T47D (cell line): Measurements from ENCODE around the gene CGB2.
"Not testable (repeated sequence)": the region's sequence is repeated elsewhere in the genome, so short reads cannot be mapped to it uniquely, and the experiment has no call there.

Experiments used
- DNase-seq, 2 experiments: peaks; one replicate each; pipeline versions ENCODE4 v3.0.0 to v3.0.0-alpha.2; 2011 to 2012; ENCODE audit warnings: low read depth in 1 of 2, low spot score in 1 of 2
- JUND ChIP-seq: IDR thresholded peaks from 2 replicates; pipeline ENCODE4 v1.6.1; 2012; ENCODE audit warnings: low read depth
- in situ Hi-C: cut with HindIII; loops from 2 replicates; pipeline ENCODE4 v1.10.0; 2016; ENCODE audit warnings: low sequenced_read_pairs, low pct_unique_long_range_greater_than_20kb

The CGB2 gene

DNA sequence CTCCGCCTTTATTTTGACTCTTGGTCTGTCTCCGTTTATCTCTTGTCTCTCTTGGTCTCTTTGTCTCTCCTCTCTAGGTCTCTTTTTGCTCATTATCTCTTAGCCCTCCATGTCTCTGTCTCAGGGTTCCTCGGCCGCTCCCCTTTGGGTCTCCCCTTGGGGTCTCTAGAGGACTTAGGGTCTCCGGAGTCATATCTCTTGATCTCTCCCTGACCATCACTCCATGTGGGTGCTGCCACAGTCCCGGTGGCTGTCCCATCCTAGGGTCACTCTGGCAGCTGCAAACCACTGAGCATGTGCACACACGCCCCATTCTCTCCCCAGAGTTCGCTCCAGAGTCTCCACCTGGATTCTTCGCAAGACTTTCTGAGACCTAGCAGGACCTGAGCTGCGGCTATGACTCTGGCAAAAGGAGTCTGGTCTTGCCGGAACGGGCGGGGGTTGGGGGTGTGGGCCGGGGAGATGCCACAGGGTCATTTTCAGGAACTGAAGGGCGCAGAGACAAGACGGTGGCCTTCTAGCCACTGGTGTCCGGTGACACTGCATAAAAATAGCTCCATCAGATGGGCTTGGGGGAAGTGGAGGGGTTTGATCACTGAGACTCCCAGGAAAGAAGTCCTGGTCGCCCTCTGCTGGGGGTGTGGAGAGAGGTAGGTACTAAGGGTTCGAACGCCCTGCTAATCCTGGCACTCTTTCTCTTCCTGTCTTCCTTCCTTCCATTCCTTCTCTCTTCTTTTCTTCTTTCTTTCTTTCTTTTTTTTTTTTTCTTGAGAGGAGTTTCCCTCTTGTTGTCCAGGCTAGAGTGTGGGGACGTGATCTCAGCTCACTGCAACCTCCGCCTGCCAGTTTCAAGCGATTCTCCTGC lies 42.1 kb downstream of the CGB2 start:
- peak in 1 of 2 experiments; percentile 67 for DNase-seq
- in situ Hi-C loops: no loop called here
- no peak for TF ChIP-seq JUND

DNA sequence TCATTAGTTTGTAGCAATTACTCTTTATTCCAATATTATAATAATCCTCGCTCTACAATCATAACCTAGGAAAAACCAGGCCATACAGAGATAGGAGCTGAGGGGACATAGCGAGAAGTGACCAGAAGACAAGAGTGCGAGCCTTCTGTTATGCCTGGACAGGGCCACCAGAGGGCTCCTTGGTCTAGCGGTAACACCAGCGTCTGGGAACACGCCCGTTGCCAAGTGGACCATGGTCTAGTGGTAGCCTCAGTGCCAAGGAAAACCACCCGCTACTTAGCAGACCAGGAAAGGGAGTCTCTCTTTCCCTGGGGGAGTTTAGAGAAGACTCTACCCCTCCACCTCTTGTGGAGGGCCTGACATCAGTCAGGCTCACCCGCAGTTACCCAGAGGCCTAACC lies 43.2 kb downstream of the CGB2 start:
- peak in 1 of 2 experiments; percentile 64 for DNase-seq
- in situ Hi-C loops: not testable (repeated sequence)

DNA sequence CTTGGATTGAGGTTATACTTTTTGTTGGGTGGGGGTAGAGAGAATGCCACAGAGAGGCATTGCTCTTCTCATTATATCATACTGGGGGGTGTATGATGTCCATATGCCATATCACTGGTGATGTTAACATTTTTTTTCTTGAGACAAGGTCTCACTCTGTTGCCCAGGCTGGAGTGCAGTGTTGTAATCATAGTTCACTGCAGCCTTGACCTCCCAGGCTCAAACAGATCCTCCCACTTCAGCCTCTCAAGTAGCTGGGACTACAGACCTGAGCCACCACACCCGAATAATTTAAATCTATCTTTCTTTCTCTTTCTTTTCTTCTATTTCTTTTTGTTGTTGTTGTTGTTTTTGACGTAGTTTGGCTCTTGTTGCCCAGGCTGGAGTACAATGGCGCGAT lies 48.7 kb downstream of the CGB2 start:
- in situ Hi-C loops: no loop called here
- no peak for TF ChIP-seq JUND

DNA sequence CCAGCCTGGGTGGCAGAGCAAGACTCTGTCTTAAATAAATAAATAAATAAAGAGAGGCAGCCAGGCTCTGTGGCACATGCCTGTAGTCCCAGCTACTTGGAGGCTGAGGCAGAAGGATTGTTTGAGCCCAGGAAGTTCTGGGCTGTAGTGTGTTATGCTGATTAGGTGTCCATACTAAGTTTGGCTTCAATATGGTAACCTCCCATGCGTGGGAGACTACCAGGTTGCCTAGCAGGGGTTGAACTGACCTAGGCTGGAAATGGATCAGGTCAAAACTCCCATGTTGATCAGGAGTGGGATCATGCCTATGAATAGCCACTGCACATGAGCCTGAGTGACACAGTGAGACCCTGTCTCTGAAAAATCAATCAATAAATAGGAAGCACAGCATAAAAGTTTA lies 49.6 kb downstream of the CGB2 start:
- no peak for DNase-seq
- in situ Hi-C loops: no loop called here
- no peak for TF ChIP-seq JUND

More for the DNA sequence above, 48.7 kb downstream of the CGB2 start:
- no peak for DNase-seq
